GM12878 (cell line): ENCODE measurements around the gene IFIH1. TPM values are rescaled to one million over a fixed set of nuclear protein-coding genes. Genes with fewer than 3 reads are reported as not detected.

Source experiments
- ATAC-seq: fragments of 200-7000 bp; cut with Tn5 transposase; 3 replicates; pipeline ENCODE4 v1.9.1; 2020; ENCODE audit warnings: mild to moderate bottlenecking, moderate library complexity
- BruUV-seq: library from RNA; stranded (reverse); fragments of 400-500 nt; replicated peaks from 2 replicates; lab custom pipeline; 2021; lab: Mats Ljungman, UMichigan
- CTCF ChIA-PET: fragments of 300-600 bp; sonication (Branson Sonifier 250); formaldehyde crosslinking; extraction: SDS; loops from one replicate; lab custom pipeline; 2021; ENCODE audit warnings: inconsistent platforms; lab: Yijun Ruan, JAX
- POLR2A ChIA-PET: fragments of 350-600 bp; formaldehyde crosslinking; extraction: SDS; loops from one replicate; lab custom pipeline; 2021; ENCODE audit warnings: inconsistent platforms; lab: Charles Lee
- RAD21 ChIA-PET: fragments of 300-600 bp; sonication (Branson Sonifier 250); formaldehyde crosslinking; loops from one replicate; lab custom pipeline; 2023; ENCODE audit warnings: antibody characterized with exemption; ENCODE audit not compliant: unreplicated experiment; lab: Charles Lee
- SMC1A ChIA-PET: fragments of 300-600 bp; sonication (Branson Sonifier 250); formaldehyde crosslinking; loops from one replicate; lab custom pipeline; 2023; ENCODE audit not compliant: unreplicated experiment, uncharacterized antibody; lab: Charles Lee
- DNase-seq: peaks from one replicate; pipeline ENCODE4 v3.0.0-alpha.2; 2011; ENCODE audit warnings: low read depth, low spot score
- FAIRE-seq: peaks from 3 replicates; lab custom pipeline; 2011; peaks lifted over from hg19 to GRCh38; lab: Jason Lieb, UNC
- H2AFZ ChIP-seq: 2 replicates; pipeline ENCODE4 v1.6.0; 2011; ENCODE audit warnings: low read depth, low read length, control low read depth; ENCODE audit not compliant: control insufficient read depth
- H3K27ac ChIP-seq: 2 replicates; pipeline ENCODE4 v1.5.1; 2011; ENCODE audit warnings: control low read depth; ENCODE audit not compliant: control insufficient read depth, insufficient read depth
- H3K27me3 ChIP-seq, 2 experiments: replicated peaks in 1 of 2; 2 replicates each; pipeline versions ENCODE4 v1.6.0 to v1.6.1; 2011; ENCODE audit warnings: low read length in 1 of 2; ENCODE audit not compliant: control insufficient read depth in 2 of 2, insufficient read depth in 2 of 2
- H3K36me3 ChIP-seq, 2 experiments: 2 replicates each; pipeline ENCODE4 v1.5.1; 2011; ENCODE audit warnings: low read length in 1 of 2; ENCODE audit not compliant: control insufficient read depth in 2 of 2, insufficient read depth in 2 of 2
- H3K4me1 ChIP-seq: 2 replicates; pipeline ENCODE4 v1.6.1; 2011; ENCODE audit warnings: mild to moderate bottlenecking, low read length, moderate library complexity, mixed read lengths; ENCODE audit not compliant: control insufficient read depth, insufficient read depth
- H3K4me2 ChIP-seq: 2 replicates; pipeline ENCODE4 v1.6.0; 2011; ENCODE audit warnings: control low read depth; ENCODE audit not compliant: control insufficient read depth, insufficient read depth
- H3K4me3 ChIP-seq: fragments of 200-600 bp; sonication (generic); 2 replicates; pipeline ENCODE4 v1.5.1; 2016
- H3K79me2 ChIP-seq: 2 replicates; pipeline ENCODE4 v1.6.0; 2011; ENCODE audit warnings: low read length; ENCODE audit not compliant: control insufficient read depth, insufficient read depth
- H3K9ac ChIP-seq: 2 replicates; pipeline ENCODE4 v1.8.0; 2011; ENCODE audit warnings: low read length, control low read depth, mixed read lengths; ENCODE audit not compliant: control insufficient read depth, insufficient read depth
- H3K9me3 ChIP-seq: replicated peaks from 3 replicates; pipeline ENCODE4 v1.5.1; 2011; ENCODE audit warnings: mild to moderate bottlenecking, low read length; ENCODE audit not compliant: control insufficient read depth, insufficient read depth
- H4K20me1 ChIP-seq: 2 replicates; pipeline ENCODE4 v1.6.0; 2011; ENCODE audit not compliant: control insufficient read depth, insufficient read depth
- ASH2L ChIP-seq: fragments of 300-600, 200-600 bp; sonication (generic); IDR thresholded peaks from 2 replicates; pipeline ENCODE4 v1.6.1; 2017; ENCODE audit warnings: low read depth, mild to moderate bottlenecking, borderline replicate concordance
- CBX3 ChIP-seq: fragments of 200-600 bp; sonication (generic); IDR thresholded peaks from 2 replicates; pipeline ENCODE4 v1.6.1; 2016; ENCODE audit warnings: low read depth, borderline replicate concordance
- FOXK2 ChIP-seq: fragments of 450-650 bp; IDR thresholded peaks from 2 replicates; pipeline ENCODE4 v1.6.1; 2017; ENCODE audit warnings: mild to moderate bottlenecking, moderate library complexity
- HCFC1 ChIP-seq: fragments of 150-350 bp; IDR thresholded peaks from 2 replicates; pipeline ENCODE4 v1.6.1; 2014; ENCODE audit warnings: low read length
- JUND ChIP-seq: IDR thresholded peaks from 2 replicates; pipeline ENCODE4 v1.6.1; 2012; ENCODE audit warnings: low read depth, mild to moderate bottlenecking, low read length, improper control_type of control experiment, moderate library complexity
- MTA3 ChIP-seq: IDR thresholded peaks from 2 replicates; pipeline ENCODE4 v1.6.1; 2012; ENCODE audit warnings: low read length, inconsistent platforms, borderline replicate concordance
- NRF1 ChIP-seq: conservative IDR thresholded peaks from 2 replicates; pipeline ENCODE4 v1.6.1; 2011; ENCODE audit warnings: mild to moderate bottlenecking, low read depth, low read length, improper control_type of control experiment
- POLR2AphosphoS5 ChIP-seq: IDR thresholded peaks from 2 replicates; pipeline ENCODE4 v1.6.1; 2011; ENCODE audit warnings: mild to moderate bottlenecking, low read length, inconsistent platforms
- RAD51 ChIP-seq: fragments of 450-650 bp; IDR thresholded peaks from 2 replicates; pipeline ENCODE4 v1.6.1; 2016; ENCODE audit warnings: moderate library complexity, mild to moderate bottlenecking, inconsistent platforms
- RBBP5 ChIP-seq: fragments of 200-600 bp; sonication (generic); conservative IDR thresholded peaks from 2 replicates; pipeline ENCODE4 v1.6.1; 2016
- SMAD1 ChIP-seq: fragments of 450-650 bp; IDR thresholded peaks from 2 replicates; pipeline ENCODE4 v1.6.1; 2018; ENCODE audit warnings: mild to moderate bottlenecking, low read depth; ENCODE audit not compliant: partially characterized antibody
- SUZ12 ChIP-seq: fragments of 200-600 bp; sonication (generic); IDR thresholded peaks from one replicate; pipeline ENCODE4 v1.6.1; 2018; ENCODE audit warnings: antibody characterized with exemption, mild to moderate bottlenecking; ENCODE audit not compliant: unreplicated experiment
- TCF3 ChIP-seq: IDR thresholded peaks from 2 replicates; pipeline ENCODE4 v1.6.1; 2012; ENCODE audit warnings: low read depth, mild to moderate bottlenecking, low read length, borderline replicate concordance; ENCODE audit not compliant: insufficient read depth
- WGBS: methylation state at CpG from one replicate; pipeline ENCODE4 v1.1.6; 2016; ENCODE audit warnings: low lambda C conversion rate; ENCODE audit not compliant: insufficient replicate concordance, insufficient coverage; ENCODE audit errors: missing lambda C conversion rate; 5-methylcytosine and 5-hydroxymethylcytosine counted together
- in situ Hi-C: fragments of 300-500 bp; cut with MboI; formaldehyde crosslinking; loops from 9 replicates; pipeline ENCODE4 v1.14.3; 2018; ENCODE audit warnings: mixed read lengths
- intact Hi-C: fragments of 100-400 bp; cut with micrococcal nuclease; formaldehyde crosslinking; loops from one replicate; pipeline ENCODE4 v1.14.2; 2022; ENCODE audit not compliant: unreplicated experiment
- polyA plus RNA-seq, 11 experiments: library from polyadenylated mRNA; depleted of rRNA in 4 of 11; unstranded in 6 of 11; stranded (reverse) in 5 of 11; fragments of >200 nt; fragmentation: Nextera tagmentation in 4 of 11; fragmentation: Illumina TruSeq in 1 of 11; extraction: Ambion mirVana in 4 of 11; extraction: Trizol in 1 of 11; gene quantifications; 1 replicate in 1 of 11; 2 replicates in 10 of 11; pipeline versions ENCODE4 v1.2.1 to v1.2.3, GENCODE V29; 2011 to 2016; ENCODE audit warnings: inconsistent platforms in 2 of 11, missing spikeins in 2 of 11, low read depth in 1 of 11
- total RNA-seq, 4 experiments: library from RNA; depleted of rRNA in 3 of 4; stranded (reverse); fragments of >200 nt in 3 of 4; fragmentation: Illumina TruSeq in 1 of 4; extraction: Trizol in 1 of 4; gene quantifications; 2 replicates each; pipeline versions ENCODE4 v1.2.1 to v1.2.3, GENCODE V29; 2013 to 2021
- TF ChIP-seq, protein P1 (sequence below): fragments of 450-650 bp; IDR thresholded peaks from 2 replicates; pipeline ENCODE4 v1.6.1; 2017; ENCODE audit warnings: borderline replicate concordance
- TF ChIP-seq, protein P2 (sequence below): fragments of 150-350 bp; IDR thresholded peaks from 2 replicates; pipeline ENCODE4 v1.6.1; 2016; ENCODE audit warnings: low read depth, low read length

The IFIH1 gene
- total and polyA plus RNA-seq, 10 of the 15 experiments (the other 5 are each of a cell fraction or from before 2014, with no cell fraction given) = 12.5 to 40.9 (median 28.8) TPM

DNA sequence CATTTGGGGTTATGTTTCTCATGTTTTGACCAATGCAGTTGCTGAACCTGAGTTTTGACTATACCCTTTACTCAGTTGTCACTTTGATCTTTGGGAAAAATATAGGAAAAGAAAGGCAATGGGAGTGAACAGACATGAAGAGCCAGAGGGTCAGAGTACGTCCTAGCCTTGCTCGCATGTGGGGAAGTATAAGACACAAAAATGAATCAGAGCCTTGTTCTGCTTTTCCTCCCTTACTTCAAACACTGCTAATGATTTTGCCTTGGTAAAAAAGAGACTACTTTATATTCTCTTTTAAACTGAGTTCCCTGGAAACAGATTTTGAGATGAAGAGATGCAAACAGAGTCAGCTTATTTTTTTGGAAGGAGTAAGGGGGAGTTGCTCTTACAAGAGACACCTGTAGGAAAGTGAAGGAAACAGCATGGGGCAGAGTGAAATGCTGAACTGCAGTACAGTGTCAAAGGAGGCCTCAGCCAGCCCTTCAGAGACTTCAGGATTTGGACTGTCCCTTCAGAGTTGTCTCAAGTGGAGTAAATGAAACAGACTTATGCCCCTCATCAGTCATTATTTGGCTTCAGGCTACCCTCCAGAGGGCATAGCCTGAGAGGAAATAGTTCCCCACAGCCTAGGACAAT is 64.1 kb downstream of the IFIH1 start:
- WGBS = 93% methylated on average over 2 of the region's 2 CpGs
- ATAC-seq (peak; percentile 39; the same call in 2 of the 3 replicates), FAIRE-seq (no peak), DNase-seq (no peak)
- H3K9me3 ChIP-seq = no peaks in the 10 kb centered on the region
- BruUV-seq = no TSS peak
- no peaks in the 10 kb centered on the region for H3K79me2 ChIP-seq
- no peaks in the 10 kb centered on the region for H4K20me1 ChIP-seq
- no peaks in the 10 kb centered on the region for H3K36me3 ChIP-seq
- intact Hi-C loops (no loop called here), in situ Hi-C loops (no loop called here)
- H3K4me1 ChIP-seq = no peaks in the 10 kb centered on the region
- CTCF ChIA-PET = interaction anchor here (1.9 to 2.5 kb wide), 2 partner anchors 44 to 80 kb away, joined by 7 to 8 read pairs; no protein-coding TSS in a partner anchor
- POLR2A ChIA-PET = no interaction called here
- RAD21 ChIA-PET = no interaction called here
- H2AFZ ChIP-seq = no peak overlapping the region
- H3K27ac ChIP-seq = no peak overlapping the region
- SMC1A ChIA-PET = interaction anchor here (0.7 kb wide), 1 partner anchor 13 kb away, joined by 4 read pairs; no protein-coding TSS in a partner anchor
- no peak for TF ChIP-seq SUZ12
- no peak for TF ChIP-seq JUND
- no peak for TF ChIP-seq TCF3
- TF ChIP-seq FOXK2 = no peak
- no peak for TF ChIP-seq SMAD1
- TF ChIP-seq RAD51 = no peak
- no peak for TF ChIP-seq RBBP5
- TF ChIP-seq, protein P1, sequence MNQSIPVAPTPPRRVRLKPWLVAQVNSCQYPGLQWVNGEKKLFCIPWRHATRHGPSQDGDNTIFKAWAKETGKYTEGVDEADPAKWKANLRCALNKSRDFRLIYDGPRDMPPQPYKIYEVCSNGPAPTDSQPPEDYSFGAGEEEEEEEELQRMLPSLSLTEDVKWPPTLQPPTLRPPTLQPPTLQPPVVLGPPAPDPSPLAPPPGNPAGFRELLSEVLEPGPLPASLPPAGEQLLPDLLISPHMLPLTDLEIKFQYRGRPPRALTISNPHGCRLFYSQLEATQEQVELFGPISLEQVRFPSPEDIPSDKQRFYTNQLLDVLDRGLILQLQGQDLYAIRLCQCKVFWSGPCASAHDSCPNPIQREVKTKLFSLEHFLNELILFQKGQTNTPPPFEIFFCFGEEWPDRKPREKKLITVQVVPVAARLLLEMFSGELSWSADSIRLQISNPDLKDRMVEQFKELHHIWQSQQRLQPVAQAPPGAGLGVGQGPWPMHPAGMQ = no peak
- no peak for TF ChIP-seq POLR2AphosphoS5
- no peak for TF ChIP-seq CBX3
- no peak for TF ChIP-seq MTA3
- no peak for TF ChIP-seq NRF1
- no peak for TF ChIP-seq HCFC1
- TF ChIP-seq ASH2L = no peak
- TF ChIP-seq, protein P2, sequence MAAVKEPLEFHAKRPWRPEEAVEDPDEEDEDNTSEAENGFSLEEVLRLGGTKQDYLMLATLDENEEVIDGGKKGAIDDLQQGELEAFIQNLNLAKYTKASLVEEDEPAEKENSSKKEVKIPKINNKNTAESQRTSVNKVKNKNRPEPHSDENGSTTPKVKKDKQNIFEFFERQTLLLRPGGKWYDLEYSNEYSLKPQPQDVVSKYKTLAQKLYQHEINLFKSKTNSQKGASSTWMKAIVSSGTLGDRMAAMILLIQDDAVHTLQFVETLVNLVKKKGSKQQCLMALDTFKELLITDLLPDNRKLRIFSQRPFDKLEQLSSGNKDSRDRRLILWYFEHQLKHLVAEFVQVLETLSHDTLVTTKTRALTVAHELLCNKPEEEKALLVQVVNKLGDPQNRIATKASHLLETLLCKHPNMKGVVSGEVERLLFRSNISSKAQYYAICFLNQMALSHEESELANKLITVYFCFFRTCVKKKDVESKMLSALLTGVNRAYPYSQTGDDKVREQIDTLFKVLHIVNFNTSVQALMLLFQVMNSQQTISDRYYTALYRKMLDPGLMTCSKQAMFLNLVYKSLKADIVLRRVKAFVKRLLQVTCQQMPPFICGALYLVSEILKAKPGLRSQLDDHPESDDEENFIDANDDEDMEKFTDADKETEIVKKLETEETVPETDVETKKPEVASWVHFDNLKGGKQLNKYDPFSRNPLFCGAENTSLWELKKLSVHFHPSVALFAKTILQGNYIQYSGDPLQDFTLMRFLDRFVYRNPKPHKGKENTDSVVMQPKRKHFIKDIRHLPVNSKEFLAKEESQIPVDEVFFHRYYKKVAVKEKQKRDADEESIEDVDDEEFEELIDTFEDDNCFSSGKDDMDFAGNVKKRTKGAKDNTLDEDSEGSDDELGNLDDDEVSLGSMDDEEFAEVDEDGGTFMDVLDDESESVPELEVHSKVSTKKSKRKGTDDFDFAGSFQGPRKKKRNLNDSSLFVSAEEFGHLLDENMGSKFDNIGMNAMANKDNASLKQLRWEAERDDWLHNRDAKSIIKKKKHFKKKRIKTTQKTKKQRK = no peak
- TF ChIP-seq, all 136 proteins: peak for 0
- no peak overlapping the region for H3K9ac ChIP-seq
- no peak overlapping the region for H3K4me3 ChIP-seq
- H3K27me3 ChIP-seq = no peaks in the 10 kb centered on the region
- H3K4me2 ChIP-seq = no peak overlapping the region
